HG03521 (cell line): ENCODE results near the gene PLA2G4A.

ENCODE experiments used
- ATAC-seq: cut with Tn5 transposase; IDR thresholded peaks from one replicate; pipeline ENCODE4 v1.9.1; 2021; ENCODE audit warnings: mild to moderate bottlenecking, moderate library complexity; ENCODE audit not compliant: unreplicated experiment

The PLA2G4A gene

GRCh38 chr1:186831168-186831567 lies 2.4 kb downstream of the PLA2G4A start:
- ATAC-seq: no peak

- no peak for ATAC-seq
Measured at GRCh38 chr1:186834399-186834958, 5.7 kb downstream of the PLA2G4A start.

- no peak for ATAC-seq
Measured at GRCh38 chr1:186835448-186835847, 6.7 kb downstream of the PLA2G4A start.

DNA sequence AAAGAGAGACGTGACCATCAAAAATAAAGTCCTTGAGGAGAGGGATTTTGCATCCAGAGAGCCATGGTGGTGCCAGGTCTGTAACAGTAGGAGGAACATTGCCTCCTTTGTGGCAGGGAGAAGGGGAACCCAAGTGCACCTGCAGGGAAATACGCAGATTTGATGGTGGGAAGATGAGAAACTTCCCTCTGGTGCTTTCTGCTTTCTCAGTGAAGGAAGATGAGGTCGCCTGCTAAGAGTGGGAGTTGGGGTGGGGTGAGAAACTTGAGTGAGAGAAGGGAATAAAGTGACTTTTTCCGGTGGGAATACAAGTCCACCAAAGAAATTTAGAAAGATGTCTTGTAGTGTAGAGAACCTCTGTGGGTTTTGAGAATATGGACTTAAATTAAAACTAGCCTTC lies 9.1 kb downstream of the PLA2G4A start:
- ATAC-seq: no peak

GRCh38 chr1:186838380-186839040 lies 9.8 kb downstream of the PLA2G4A start:
- ATAC-seq: no peak

DNA sequence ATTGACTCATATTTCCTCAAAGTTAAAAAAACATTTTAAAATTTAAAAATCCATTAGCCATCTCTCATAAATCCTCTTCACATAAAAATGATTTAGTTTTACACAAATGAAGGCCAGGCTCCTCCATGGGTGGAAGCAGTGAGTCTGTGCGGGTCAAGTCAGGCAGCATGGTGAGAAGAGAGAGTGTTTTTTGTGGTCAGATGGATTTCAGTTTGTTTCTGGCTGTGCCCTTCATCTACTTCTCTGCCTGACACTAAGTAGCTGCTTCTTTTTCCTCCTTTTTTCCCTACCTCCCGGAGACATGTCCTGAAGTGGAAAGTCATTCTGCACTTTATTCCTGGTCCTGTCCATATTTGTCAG lies 10.3 kb downstream of the PLA2G4A start:
- ATAC-seq: peak; percentile 57

DNA sequence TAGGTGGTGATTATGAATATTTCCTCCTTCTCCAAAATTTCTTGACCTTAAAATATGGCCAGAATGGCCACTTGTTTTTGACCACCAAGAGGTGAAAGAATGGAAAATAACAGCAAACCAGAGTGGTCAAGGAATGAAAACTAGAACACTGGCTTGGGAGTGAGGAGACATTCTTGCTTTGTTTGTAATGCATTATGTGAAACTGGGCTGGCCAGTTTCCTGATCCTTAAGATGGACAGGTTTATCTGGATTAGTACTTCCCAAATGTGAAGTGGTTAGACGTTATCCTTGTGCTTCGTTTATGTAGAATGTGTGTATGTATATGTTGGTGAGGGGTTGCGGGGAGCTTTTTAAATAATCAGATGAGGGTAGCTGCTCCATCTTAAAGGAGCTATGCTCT lies 12.8 kb downstream of the PLA2G4A start:
- no peak for ATAC-seq

DNA sequence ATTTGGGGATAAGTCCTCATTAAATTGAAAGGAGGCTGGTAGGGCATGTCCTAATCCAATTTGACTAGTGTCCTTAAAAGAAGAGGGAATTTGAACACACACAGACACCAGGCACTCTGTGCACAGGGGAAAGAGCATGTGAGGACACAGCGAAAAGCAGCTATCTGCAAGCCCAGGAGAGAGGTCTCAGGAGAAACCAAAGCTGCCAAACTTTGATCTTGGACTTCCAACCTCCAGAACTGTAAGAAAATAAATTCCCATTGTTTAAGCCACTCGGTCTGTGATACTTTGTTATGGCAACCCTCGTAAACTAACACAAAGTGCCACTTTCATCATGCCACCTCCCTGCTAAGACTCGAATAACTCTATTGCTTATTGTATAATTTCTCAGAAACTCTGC lies 13.8 kb downstream of the PLA2G4A start:
- ATAC-seq: no peak

DNA sequence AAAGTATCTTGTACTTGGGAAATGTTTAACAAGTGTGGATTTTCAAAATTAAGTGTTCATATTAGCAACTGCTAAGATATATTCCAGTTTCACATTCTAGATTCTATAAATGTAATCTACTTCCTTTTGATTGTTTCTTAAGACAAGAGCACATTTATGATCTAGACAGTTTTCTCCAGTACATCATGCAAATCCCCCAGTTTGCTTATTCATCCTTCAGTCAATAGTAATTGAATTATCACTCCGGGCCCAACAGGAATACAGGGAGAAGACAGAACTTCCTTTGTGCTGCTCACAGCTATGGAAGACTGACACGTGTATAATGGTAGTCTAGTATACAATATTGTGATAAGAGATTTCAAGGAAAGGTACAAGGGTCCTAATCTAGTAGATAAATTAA lies 14.5 kb downstream of the PLA2G4A start:
- ATAC-seq: no peak

DNA sequence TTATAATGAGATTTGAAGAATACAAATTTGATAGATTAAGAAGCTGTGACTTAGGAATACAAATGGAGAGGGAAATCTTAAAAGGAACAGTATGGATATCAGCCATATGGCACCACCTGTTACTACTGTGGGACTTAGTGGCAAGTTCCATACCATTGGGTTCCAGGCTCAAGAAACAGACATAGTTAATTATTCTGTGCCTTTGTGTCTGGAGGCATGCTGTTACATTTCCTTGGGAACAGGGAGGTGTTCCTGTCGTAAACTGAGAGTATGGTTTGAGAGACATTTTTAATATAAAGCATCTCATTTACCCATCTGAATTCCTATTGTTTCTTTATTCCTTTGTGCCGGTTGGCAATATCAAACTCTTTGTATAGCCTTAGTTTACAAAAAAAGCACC lies 15.2 kb downstream of the PLA2G4A start:
- ATAC-seq: no peak

- no peak for ATAC-seq
Measured at GRCh38 chr1:186845576-186846210, 16.9 kb downstream of the PLA2G4A start.

DNA sequence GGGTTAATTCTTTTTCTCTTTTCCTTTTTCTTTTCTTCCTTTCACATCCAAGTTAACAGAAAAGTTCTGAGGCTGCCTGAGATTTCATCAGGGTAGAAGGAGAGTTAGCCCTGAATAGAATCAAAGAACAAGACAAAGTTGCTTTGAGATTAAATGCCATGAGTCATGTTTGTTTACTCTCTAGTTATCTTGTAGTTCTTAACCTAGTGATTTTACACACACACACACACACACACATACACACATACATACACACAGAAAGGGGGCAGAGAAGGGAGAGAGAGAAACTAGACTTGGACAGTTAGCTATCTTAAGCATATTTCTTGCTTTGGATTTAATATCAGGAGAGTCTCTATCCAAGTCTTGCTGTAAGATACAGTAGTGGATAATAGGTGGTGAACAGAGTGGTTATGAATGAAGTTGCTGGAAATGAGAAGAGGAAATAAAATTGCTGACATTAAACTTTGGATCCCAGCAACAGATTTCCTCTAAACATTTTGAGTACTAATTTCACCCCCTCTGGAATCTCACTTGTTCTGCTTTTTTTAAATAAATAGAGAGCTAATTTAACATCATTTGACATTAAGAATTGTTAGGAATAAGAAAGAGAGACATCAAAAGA lies 19.9 kb downstream of the PLA2G4A start:
- no peak for ATAC-seq

DNA sequence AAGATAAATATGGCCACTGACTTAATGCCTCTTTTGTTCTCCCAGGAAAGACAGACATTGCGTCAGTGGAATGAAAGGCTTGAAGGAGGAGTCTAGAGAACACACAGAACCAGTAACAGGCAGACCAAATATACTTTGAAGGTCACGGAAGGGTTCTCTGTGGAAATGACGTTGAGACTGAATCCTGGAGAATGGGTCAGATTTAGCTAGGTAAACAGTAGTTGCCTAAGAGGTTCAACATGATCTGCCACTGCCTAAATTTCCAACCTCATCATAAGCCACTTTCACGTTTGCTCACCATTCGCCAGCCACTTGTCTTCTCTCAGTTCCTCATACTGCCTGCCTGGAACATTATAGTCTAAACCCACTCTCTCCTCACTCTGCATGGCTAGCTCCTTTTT lies 20.5 kb downstream of the PLA2G4A start:
- ATAC-seq: peak; percentile 94

DNA sequence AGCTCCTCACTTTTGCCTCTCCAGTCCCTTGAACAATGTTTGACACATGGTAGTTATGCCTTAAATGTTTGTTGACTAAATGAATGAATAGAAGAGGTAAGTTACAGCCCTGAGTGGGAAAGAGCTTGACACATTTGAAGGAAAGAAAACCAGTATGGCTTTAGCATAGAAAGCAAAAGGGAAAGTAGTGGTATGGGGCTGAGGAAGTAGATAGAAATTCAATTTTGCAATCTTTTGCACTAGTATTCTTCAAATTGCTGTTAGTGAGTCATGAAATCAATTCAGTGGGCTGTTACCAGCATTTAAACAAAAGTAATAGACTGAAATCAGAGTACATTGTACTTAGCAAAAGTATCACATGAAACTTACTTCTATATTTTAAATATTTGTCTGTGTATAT lies 21.1 kb downstream of the PLA2G4A start:
- peak; percentile 38 for ATAC-seq

- ATAC-seq: no peak
Measured at GRCh38 chr1:186854102-186854501, 25.4 kb downstream of the PLA2G4A start.

- ATAC-seq: no peak
Measured at GRCh38 chr1:186858923-186859322, 30.2 kb downstream of the PLA2G4A start.

- no peak for ATAC-seq
Measured at GRCh38 chr1:186859995-186860394, 31.2 kb downstream of the PLA2G4A start.

GRCh38 chr1:186864296-186864695 lies 35.5 kb downstream of the PLA2G4A start:
- ATAC-seq: no peak

DNA sequence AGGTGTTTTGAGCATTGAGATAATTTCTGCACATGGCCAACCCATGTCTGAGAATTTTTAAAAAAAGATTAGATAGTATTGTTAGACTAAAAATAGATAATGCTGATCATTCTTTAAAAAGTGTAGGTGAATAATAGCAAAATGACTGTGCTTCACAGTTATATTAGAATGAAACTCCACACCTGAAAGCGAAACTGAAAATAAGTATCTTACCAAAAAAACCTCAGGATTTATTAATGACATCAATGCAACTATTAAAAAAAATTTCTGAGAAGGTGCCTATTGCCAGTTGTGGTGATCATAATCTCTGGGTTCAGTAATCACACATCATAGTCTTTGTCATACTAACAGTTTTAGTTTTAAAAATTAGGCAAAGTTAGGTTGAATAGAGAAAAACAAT lies 36.5 kb downstream of the PLA2G4A start:
- peak; percentile 80 for ATAC-seq

DNA sequence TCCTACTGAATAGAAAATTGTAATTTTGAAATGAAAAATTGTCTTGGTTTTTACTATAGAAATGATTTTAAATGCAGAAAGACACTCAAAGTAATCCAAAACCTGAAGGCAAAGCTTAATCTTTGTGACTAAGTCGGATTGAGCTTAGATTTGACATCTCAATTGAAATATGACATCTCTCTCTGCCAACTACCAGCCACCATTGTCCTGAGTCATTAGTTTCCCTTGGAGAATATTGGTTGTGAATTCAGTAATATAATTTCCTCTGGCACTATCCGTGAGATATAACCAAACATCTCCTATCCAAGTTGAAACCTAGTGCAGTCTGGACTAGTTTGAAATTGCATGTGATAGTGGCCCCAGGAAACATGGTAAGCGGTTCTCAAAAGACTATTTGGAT lies 37.1 kb downstream of the PLA2G4A start:
- ATAC-seq: no peak

- ATAC-seq: no peak
Measured at GRCh38 chr1:186869526-186870228, 40.9 kb downstream of the PLA2G4A start.

DNA sequence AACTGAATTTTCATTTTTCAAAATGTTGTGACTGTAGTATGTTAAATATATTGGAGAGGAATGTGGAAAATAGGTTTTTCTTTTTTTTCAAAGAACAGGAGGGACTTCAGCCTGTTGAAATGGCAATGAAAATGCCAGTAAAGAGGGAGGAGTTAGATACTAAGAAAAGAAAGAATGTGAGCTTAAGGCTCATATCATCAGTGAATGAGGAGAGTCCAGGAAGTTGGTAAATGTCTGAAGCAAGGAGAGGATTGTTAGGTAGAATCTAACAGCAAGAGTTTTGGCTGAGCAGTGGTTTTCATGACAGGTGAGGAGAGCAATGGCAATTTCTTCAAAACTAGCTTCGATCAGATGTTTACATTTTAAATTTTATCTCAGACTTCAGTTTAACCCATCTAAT lies 43.0 kb downstream of the PLA2G4A start:
- no peak for ATAC-seq
